ENCODE results near the gene NME4.
A peak's percentile ranks its signal among the peaks of the same experiment; 100 is the strongest.
"Not testable (repeated sequence)": the region's sequence is repeated elsewhere in the genome, so short reads cannot be mapped to it uniquely, and the experiment has no call there.

The NME4 gene

GRCh38 chr16:397135-397661 is at the start of gene NME4:
TSS of gene NME4 (plus strand) at chr16:397199. CDS start at chr16:397223, 24 bp downstream.
- DNase-seq (ENCODE audit: low spot score), result no peak

GRCh38 chr16:347203-347602 is 49.8 kb upstream of the NME4 start:
- DNase-seq (ENCODE audit: low spot score) (no peak), ATAC-seq (ENCODE audit: low read depth) (0 out of 3 replicates have a peak, but pooled peaks have one; percentile 11)
- H3K36me3 ChIP-seq (ENCODE audit: low read depth), result peaks cover 46% of the 10 kb centered on the region
- H3K4me3 ChIP-seq (ENCODE audit: severe bottlenecking), result no peak overlapping the region
- H3K4me1 ChIP-seq (ENCODE audit: insufficient read depth, poor library complexity, severe bottlenecking), result peaks cover 29% of the 10 kb centered on the region
- TF ChIP-seq CTCF (IDR thresholded peaks at IDR 0.05; ENCODE audit: poor library complexity, severe bottlenecking), result no peak
- no peaks in the 10 kb centered on the region for H3K9me3 ChIP-seq (ENCODE audit: severe bottlenecking)
- H3K27me3 ChIP-seq (ENCODE audit: insufficient read depth, poor library complexity, severe bottlenecking), result no peaks in the 10 kb centered on the region
- peak overlapping the region; percentile 62 for H3K27ac ChIP-seq (ENCODE audit: poor library complexity, severe bottlenecking)

More at GRCh38 chr16:397135-397661, at the start of gene NME4:
- Histone ChIP-seq H3K27ac (ENCODE audit: poor library complexity, severe bottlenecking) (peak within 1 kb of the TSS; percentile 56), H3K27me3 (ENCODE audit: insufficient read depth, poor library complexity, severe bottlenecking) (no peaks in the 10 kb centered on the region), H3K4me3 (ENCODE audit: severe bottlenecking) (peak within 1 kb of the TSS; percentile 88), H3K9me3 (ENCODE audit: severe bottlenecking) (no peaks in the 10 kb centered on the region), H3K4me1 (ENCODE audit: insufficient read depth, poor library complexity, severe bottlenecking) (peaks cover 3% of the 10 kb centered on the region), H3K36me3 (ENCODE audit: low read depth) (peaks cover 6% of the 10 kb centered on the region; the same call in 1 of the 2 replicates)
- ATAC-seq (ENCODE audit: low read depth), result no peak
- no peak for TF ChIP-seq CTCF (IDR thresholded peaks at IDR 0.05; ENCODE audit: poor library complexity, severe bottlenecking)

GRCh38 chr16:348495-348894 is 48.5 kb upstream of the NME4 start:
- not testable (repeated sequence) for DNase-seq (ENCODE audit: low spot score); ATAC-seq (ENCODE audit: low read depth); H3K9me3 ChIP-seq (ENCODE audit: severe bottlenecking); H3K27me3 ChIP-seq (ENCODE audit: insufficient read depth, poor library complexity, severe bottlenecking); H3K27ac ChIP-seq (ENCODE audit: poor library complexity, severe bottlenecking); H3K4me3 ChIP-seq (ENCODE audit: severe bottlenecking)
- Histone ChIP-seq H3K36me3 (ENCODE audit: low read depth) (peaks cover 34% of the 10 kb centered on the region), H3K4me1 (ENCODE audit: insufficient read depth, poor library complexity, severe bottlenecking) (peaks cover 31% of the 10 kb centered on the region)

- H3K36me3 ChIP-seq (ENCODE audit: low read depth), result peaks cover 34% of the 10 kb centered on the region
- ATAC-seq (ENCODE audit: low read depth), result no peak
- no peak for DNase-seq (ENCODE audit: low spot score)
- H3K9me3 ChIP-seq (ENCODE audit: severe bottlenecking), result no peaks in the 10 kb centered on the region
- H3K4me3 ChIP-seq (ENCODE audit: severe bottlenecking), result no peak overlapping the region
- H3K27ac ChIP-seq (ENCODE audit: poor library complexity, severe bottlenecking), result no peak overlapping the region
- TF ChIP-seq CTCF (IDR thresholded peaks at IDR 0.05; ENCODE audit: poor library complexity, severe bottlenecking), result no peak
- H3K27me3 ChIP-seq (ENCODE audit: insufficient read depth, poor library complexity, severe bottlenecking), result no peaks in the 10 kb centered on the region
- peaks cover 38% of the 10 kb centered on the region for H3K4me1 ChIP-seq (ENCODE audit: insufficient read depth, poor library complexity, severe bottlenecking)
Observed at GRCh38 chr16:349211-349610, 47.8 kb upstream of the NME4 start.

- no peak for TF ChIP-seq CTCF (IDR thresholded peaks at IDR 0.05; ENCODE audit: poor library complexity, severe bottlenecking)
- H3K27me3 ChIP-seq (ENCODE audit: insufficient read depth, poor library complexity, severe bottlenecking), result no peaks in the 10 kb centered on the region
- no peaks in the 10 kb centered on the region for H3K9me3 ChIP-seq (ENCODE audit: severe bottlenecking)
- peaks cover 26% of the 10 kb centered on the region for H3K36me3 ChIP-seq (ENCODE audit: low read depth)
- H3K4me3 ChIP-seq (ENCODE audit: severe bottlenecking), result no peak overlapping the region
- H3K27ac ChIP-seq (ENCODE audit: poor library complexity, severe bottlenecking), result no peak overlapping the region
- H3K4me1 ChIP-seq (ENCODE audit: insufficient read depth, poor library complexity, severe bottlenecking), result peaks cover 36% of the 10 kb centered on the region
- no peak for ATAC-seq (ENCODE audit: low read depth)
- no peak for DNase-seq (ENCODE audit: low spot score)
Observed at GRCh38 chr16:350203-350602, 46.8 kb upstream of the NME4 start.

Measured in RWPE2 (cell line).